Smooth muscle cell (in vitro differentiated cells): ENCODE data around the gene TLR9. TPM values are rescaled to one million over a fixed set of nuclear protein-coding genes. Genes with fewer than 3 reads are reported as not detected.
A peak's percentile ranks its signal among the peaks of the same experiment; 100 is the strongest.

Experiments used
- DNase-seq: peaks from one replicate; lab custom pipeline; 2025; ENCODE audit not compliant: unreplicated experiment; lab: John Stamatoyannopoulos, UW
- H2AFZ ChIP-seq: fragments of 200-600 bp; sonication (generic); 2 replicates; pipeline ENCODE4 v1.6.0; 2016; ENCODE audit warnings: antibody characterized with exemption, low read depth, mild to moderate bottlenecking
- H3F3A ChIP-seq: fragments of 200-600 bp; sonication (generic); 2 replicates; pipeline ENCODE4 v1.6.0; 2017; ENCODE audit warnings: antibody characterized with exemption, low read depth
- H3K27ac ChIP-seq: fragments of 200-600 bp; sonication (generic); 2 replicates; pipeline ENCODE4 v1.5.1; 2016; ENCODE audit warnings: low read depth, mild to moderate bottlenecking
- H3K27me3 ChIP-seq: fragments of 200-600 bp; sonication (generic); 2 replicates; pipeline ENCODE4 v1.6.1; 2016; ENCODE audit warnings: low read depth, mild to moderate bottlenecking
- H3K36me3 ChIP-seq: fragments of 200-600 bp; sonication (generic); 2 replicates; pipeline ENCODE4 v1.5.1; 2016; ENCODE audit warnings: low read depth
- H3K4me1 ChIP-seq: fragments of 200-600 bp; sonication (generic); 2 replicates; pipeline ENCODE4 v1.5.1; 2016; ENCODE audit warnings: low read depth
- H3K4me2 ChIP-seq: fragments of 200-600 bp; sonication (generic); 2 replicates; pipeline ENCODE4 v1.6.0; 2016; ENCODE audit warnings: mild to moderate bottlenecking
- H3K4me3 ChIP-seq: fragments of 200-600 bp; sonication (generic); 2 replicates; pipeline ENCODE4 v1.5.1; 2016; ENCODE audit warnings: mild to moderate bottlenecking
- H3K79me2 ChIP-seq: fragments of 200-600 bp; sonication (generic); 2 replicates; pipeline ENCODE4 v1.6.0; 2016; ENCODE audit warnings: low read depth, mild to moderate bottlenecking
- H3K9ac ChIP-seq: fragments of 200-600 bp; sonication (generic); 2 replicates; pipeline ENCODE4 v1.6.0; 2016; ENCODE audit warnings: low read depth
- H3K9me3 ChIP-seq: fragments of 200-600 bp; sonication (generic); replicated peaks from 2 replicates; pipeline ENCODE4 v1.5.1; 2016; ENCODE audit warnings: low read depth
- H4K20me1 ChIP-seq: fragments of 200-600 bp; sonication (generic); 2 replicates; pipeline ENCODE4 v1.6.0; 2016; ENCODE audit warnings: low read depth
- CTCF ChIP-seq: fragments of 200-600 bp; sonication (generic); IDR thresholded peaks from 2 replicates; pipeline ENCODE4 v1.5.1; 2017; ENCODE audit warnings: borderline replicate concordance, mild to moderate bottlenecking, antibody characterized with exemption; ENCODE audit not compliant: insufficient read depth, poor library complexity, severe bottlenecking
- WGBS: methylation state at CpG from one replicate; pipeline ENCODE4 v1.1.7; 2016; ENCODE audit warnings: low lambda C conversion rate; 5-methylcytosine and 5-hydroxymethylcytosine counted together
- polyA plus RNA-seq: library from polyadenylated mRNA; unstranded; fragments of >200 nt; fragmentation: Nextera tagmentation; extraction: Ambion mirVana; gene quantifications from 2 replicates; pipeline ENCODE4 v1.2.1, GENCODE V29; 2016
- total RNA-seq: library from RNA; depleted of rRNA; stranded (reverse); fragments of >200 nt; gene quantifications from 2 replicates; pipeline ENCODE4 v1.2.3, GENCODE V29; 2014

Gene TLR9
- total and polyA plus RNA-seq, 2 experiments from 2014 or later, result 0.09 TPM; not detected in 1

- peak; percentile 90 for DNase-seq
- peak within 1 kb of the TSS; percentile 99 for H3K4me2 ChIP-seq
- no peak for TF ChIP-seq CTCF
- H4K20me1 ChIP-seq, result peaks cover 34% of the 10 kb centered on the region
- 1% methylated on average over 67 of the region's 71 CpGs for WGBS
- H3K9ac ChIP-seq, result peak within 1 kb of the TSS; percentile 93
- H3K9me3 ChIP-seq, result no peaks in the 10 kb centered on the region
- H3K4me1 ChIP-seq, result peaks cover 24% of the 10 kb centered on the region
- no peaks in the 10 kb centered on the region for H3F3A ChIP-seq
- H2AFZ ChIP-seq, result peak within 1 kb of the TSS; percentile 79
- H3K27me3 ChIP-seq, result no peaks in the 10 kb centered on the region
- peak within 1 kb of the TSS; percentile 36 for H3K27ac ChIP-seq
- peak within 1 kb of the TSS; percentile 97 for H3K4me3 ChIP-seq
- H3K79me2 ChIP-seq, result peaks cover 33% of the 10 kb centered on the region
- no peaks in the 10 kb centered on the region for H3K36me3 ChIP-seq
Observed at GRCh38 chr3:52197842-52198625, 27.4 kb downstream of the TLR9 start, which contains the start of gene ALAS1. TSS of gene ALAS1 (plus strand) at chr3:52198160. CDS start at chr3:52199242, 1,082 bp downstream.

GRCh38 chr3:52197499-52197841, 28.0 kb downstream of the TLR9 start:
- Histone ChIP-seq H3K9ac (peak overlapping the region; percentile 93), H3K4me1 (peaks cover 24% of the 10 kb centered on the region), H3K9me3 (no peaks in the 10 kb centered on the region), H2AFZ (peak overlapping the region; percentile 45), H3K4me2 (peak overlapping the region; percentile 99), H3K27ac (peak overlapping the region; percentile 29), H4K20me1 (peaks cover 29% of the 10 kb centered on the region), H3K79me2 (peaks cover 33% of the 10 kb centered on the region), H3K36me3 (no peaks in the 10 kb centered on the region), H3K4me3 (peak overlapping the region; percentile 97), H3K27me3 (no peaks in the 10 kb centered on the region), H3F3A (no peaks in the 10 kb centered on the region)
- TF ChIP-seq CTCF, result no peak
- DNase-seq, result no peak
- WGBS, result 57% methylated on average over 10 of the region's 10 CpGs

GRCh38 chr3:52196977-52197376, 28.5 kb downstream of the TLR9 start:
- WGBS, result 92% methylated on average over 3 of the region's 3 CpGs
- Histone ChIP-seq H3K36me3 (no peaks in the 10 kb centered on the region), H4K20me1 (peaks cover 24% of the 10 kb centered on the region), H3K27me3 (no peaks in the 10 kb centered on the region), H3K9ac (no peak overlapping the region), H3K9me3 (no peaks in the 10 kb centered on the region), H3K27ac (no peak overlapping the region), H3K4me1 (peaks cover 24% of the 10 kb centered on the region), H3K79me2 (peaks cover 33% of the 10 kb centered on the region), H3K4me3 (no peak overlapping the region), H3F3A (no peaks in the 10 kb centered on the region), H3K4me2 (no peak overlapping the region), H2AFZ (no peak overlapping the region)
- DNase-seq, result no peak
- TF ChIP-seq CTCF, result no peak
